NB4 (cell line): Measurements from ENCODE around the gene PON2.

Experiments used
- DNase-seq: peaks from one replicate; pipeline ENCODE4 v3.0.0; 2010; ENCODE audit warnings: low read depth
- H3K4me3 ChIP-seq: one replicate; pipeline ENCODE4 v1.5.1; 2011; ENCODE audit warnings: mild to moderate bottlenecking, low read depth, low read length, moderate library complexity
- MYC ChIP-seq: IDR thresholded peaks from 2 replicates; pipeline ENCODE4 v1.6.1; 2011; ENCODE audit warnings: low read depth, low read length
- POLR2A ChIP-seq: IDR thresholded peaks from 2 replicates; pipeline ENCODE4 v1.6.1; 2011; ENCODE audit warnings: mild to moderate bottlenecking; ENCODE audit not compliant: insufficient read length; ENCODE audit errors: extremely low read depth
- TF ChIP-seq, protein P1 (sequence below): IDR thresholded peaks from 2 replicates; pipeline ENCODE4 v1.6.1; 2011; ENCODE audit warnings: low read depth, low read length
- TF ChIP-seq, protein P2 (sequence below): IDR thresholded peaks from one replicate; pipeline ENCODE4 v1.5.1; 2012; ENCODE audit warnings: low read depth, low read length

Gene PON2

DNA sequence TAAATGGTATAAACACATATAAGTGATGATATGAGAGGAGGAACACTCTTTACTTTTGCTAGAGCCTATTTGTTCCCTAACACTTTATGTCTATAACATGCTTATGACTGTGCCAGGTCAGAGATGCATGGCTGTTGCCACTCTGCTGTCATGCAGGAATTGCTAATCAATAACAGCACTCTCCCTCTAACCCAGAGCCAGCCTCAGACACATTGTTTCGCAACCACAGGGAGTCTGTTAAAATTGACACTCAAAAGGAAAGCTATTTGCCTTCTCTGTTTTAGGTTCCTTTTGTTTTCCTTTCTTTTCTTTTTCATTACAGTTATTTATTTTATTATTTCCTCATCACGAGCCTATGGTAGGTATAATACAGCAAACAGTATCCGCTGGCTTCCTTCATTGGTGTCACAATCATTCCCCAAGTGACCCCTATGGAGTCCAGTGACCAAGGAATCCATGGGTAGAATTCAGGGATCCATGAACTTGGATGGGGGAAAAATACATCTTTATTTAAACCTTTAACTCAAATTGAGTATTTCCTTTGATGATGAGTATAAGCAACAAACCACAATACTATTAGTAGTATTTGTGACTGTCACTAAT, 6.8 kb downstream of the PON2 start:
- no peak overlapping the region for H3K4me3 ChIP-seq
- TF ChIP-seq POLR2A (no peak), MYC (no peak)
- TF ChIP-seq, protein P1, sequence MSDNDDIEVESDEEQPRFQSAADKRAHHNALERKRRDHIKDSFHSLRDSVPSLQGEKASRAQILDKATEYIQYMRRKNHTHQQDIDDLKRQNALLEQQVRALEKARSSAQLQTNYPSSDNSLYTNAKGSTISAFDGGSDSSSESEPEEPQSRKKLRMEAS, result no peak
- TF ChIP-seq, protein P2, sequence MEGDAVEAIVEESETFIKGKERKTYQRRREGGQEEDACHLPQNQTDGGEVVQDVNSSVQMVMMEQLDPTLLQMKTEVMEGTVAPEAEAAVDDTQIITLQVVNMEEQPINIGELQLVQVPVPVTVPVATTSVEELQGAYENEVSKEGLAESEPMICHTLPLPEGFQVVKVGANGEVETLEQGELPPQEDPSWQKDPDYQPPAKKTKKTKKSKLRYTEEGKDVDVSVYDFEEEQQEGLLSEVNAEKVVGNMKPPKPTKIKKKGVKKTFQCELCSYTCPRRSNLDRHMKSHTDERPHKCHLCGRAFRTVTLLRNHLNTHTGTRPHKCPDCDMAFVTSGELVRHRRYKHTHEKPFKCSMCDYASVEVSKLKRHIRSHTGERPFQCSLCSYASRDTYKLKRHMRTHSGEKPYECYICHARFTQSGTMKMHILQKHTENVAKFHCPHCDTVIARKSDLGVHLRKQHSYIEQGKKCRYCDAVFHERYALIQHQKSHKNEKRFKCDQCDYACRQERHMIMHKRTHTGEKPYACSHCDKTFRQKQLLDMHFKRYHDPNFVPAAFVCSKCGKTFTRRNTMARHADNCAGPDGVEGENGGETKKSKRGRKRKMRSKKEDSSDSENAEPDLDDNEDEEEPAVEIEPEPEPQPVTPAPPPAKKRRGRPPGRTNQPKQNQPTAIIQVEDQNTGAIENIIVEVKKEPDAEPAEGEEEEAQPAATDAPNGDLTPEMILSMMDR, result no peak
- peak; percentile 13 for DNase-seq

DNA sequence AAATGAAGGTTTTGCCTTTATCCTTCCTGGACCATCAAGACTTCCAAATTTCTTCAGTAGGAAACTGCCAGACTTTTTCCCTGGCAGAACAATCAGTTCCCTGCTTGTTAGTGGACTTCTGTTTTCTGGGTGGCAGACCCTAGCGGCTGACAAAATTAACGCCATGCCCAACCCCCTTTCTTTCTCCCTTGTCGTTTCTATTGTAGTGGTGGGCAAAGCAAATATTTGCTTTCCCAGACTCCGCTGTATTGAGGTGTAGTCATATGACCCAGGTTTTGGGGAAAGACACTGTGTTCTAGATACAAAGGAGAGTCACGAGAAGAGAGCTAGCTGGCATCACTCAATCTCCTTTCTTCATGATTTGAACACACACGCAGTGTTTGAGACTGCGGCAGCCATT, 7.7 kb downstream of the PON2 start:
- DNase-seq, result no peak

DNA sequence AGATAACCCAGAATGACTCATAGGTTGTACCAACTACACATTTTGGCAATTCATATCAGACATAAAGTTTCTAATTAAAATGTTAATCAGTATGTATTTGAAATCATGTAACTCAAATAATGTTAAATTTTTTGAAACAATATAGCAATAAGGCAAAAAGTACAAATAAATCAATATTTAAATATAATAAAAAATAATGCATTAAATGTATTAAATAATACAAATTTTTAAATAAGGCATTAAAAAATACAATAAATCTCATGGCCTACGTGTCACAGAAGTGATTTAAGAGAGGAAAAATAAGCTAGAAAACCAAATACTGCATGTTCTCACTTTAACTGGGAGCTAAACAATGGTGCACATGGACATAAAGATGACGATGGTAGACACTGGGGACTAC, 9.1 kb downstream of the PON2 start:
- TF ChIP-seq, protein P2, result no peak
- no peak for TF ChIP-seq POLR2A
- TF ChIP-seq, protein P1, result no peak
- TF ChIP-seq MYC, result no peak
- no peak overlapping the region for H3K4me3 ChIP-seq
- DNase-seq, result no peak

More for the DNA sequence above, 7.7 kb downstream of the PON2 start:
- TF ChIP-seq MYC (no peak), POLR2A (no peak)
- TF ChIP-seq, protein P2, result no peak
- TF ChIP-seq, protein P1, result no peak
- no peak overlapping the region for H3K4me3 ChIP-seq

DNA sequence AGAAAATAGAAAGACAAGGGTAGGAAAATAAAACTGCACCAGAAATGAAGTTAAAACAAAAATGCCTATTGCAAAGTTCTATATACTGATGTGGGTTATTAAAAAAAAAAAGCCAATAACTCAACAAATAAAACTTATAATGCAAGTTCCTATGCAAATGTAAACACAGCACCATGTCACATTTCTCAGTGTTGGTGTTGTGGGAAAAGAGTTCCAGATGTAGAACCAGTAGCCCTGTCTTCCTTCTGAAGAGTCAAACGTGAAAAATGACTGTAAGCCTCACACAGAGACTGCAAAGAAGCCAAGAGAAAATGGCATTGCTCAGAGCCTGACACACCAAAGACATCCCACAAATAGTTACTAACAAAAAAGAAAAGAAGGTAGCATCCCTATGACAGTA, 10.1 kb downstream of the PON2 start:
- H3K4me3 ChIP-seq, result no peak overlapping the region
- TF ChIP-seq MYC (no peak), POLR2A (no peak)
- TF ChIP-seq, protein P1, result no peak
- TF ChIP-seq, protein P2, result no peak
- DNase-seq, result no peak

DNA sequence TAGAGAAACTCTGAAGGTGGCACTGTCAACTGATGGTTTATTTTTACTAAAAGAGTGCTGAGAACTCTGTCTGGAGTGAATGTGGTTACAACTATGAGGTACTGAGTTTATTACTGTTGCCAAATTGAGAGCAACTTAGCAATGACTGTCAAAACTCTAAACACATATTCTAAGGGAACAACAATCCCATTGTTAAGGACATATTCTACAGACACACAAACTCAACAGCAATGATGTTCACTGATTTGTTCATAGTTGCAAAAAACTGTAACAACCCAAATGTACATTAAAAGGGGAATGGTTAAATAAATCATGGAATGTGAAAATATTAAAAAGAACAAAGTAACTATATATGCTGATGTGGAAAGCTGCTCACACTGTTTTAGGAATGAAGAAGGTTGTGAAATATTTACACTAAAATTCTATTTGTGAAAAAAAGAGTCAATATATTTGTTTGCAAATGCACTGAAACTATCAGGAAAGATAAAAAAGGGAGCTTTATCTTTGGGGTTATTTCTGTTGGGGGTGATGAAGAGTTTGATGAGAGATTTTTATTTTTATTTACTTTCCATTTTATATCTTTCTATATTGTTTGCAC, 12.9 kb downstream of the PON2 start:
- no peak overlapping the region for H3K4me3 ChIP-seq
- no peak for DNase-seq
- TF ChIP-seq, protein P1, result no peak
- TF ChIP-seq, protein P2, result no peak
- no peak for TF ChIP-seq POLR2A
